Effector CD8-positive, alpha-beta T cell (primary cell): Measurements from ENCODE around the gene QARS1.

ENCODE experiments used
- DNase-seq: peaks from one replicate; lab custom pipeline; 2025; lab: John Stamatoyannopoulos, UW

QARS1 gene

DNA sequence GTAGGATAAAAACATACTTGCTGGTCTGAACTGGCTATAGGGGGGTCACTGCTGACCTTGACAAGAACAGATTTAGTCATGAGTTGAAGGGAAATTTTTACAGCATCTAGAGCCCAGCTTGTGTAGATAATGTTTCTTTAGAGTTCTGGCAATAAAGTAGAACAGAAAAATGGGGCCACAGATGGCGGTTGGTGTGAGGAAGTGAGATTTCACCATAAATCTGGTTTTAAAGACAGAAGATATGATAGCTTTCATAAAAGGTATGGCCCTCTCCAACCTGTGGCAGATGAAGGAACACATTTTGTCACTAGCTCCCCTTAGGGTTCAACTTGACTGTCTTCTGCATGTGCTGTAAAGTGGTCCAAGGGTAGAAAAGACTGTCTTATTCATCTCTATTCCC, 51.0 kb downstream of the QARS1 start:
- DNase-seq: no peak
